Activated CD4-positive, alpha-beta T cell treated with anti-CD3 and anti-CD28 coated beads for 4 hours (primary cell): ENCODE measurements around the gene HRH1.

Experiments used
- DNase-seq, 2 donors: peaks; one replicate each; pipeline ENCODE4 v3.0.0-alpha.2; 2020

HRH1 gene

GRCh38 chr3:11287404-11287803 is 133.1 kb downstream of the HRH1 start:
- no peak for DNase-seq

GRCh38 chr3:11288021-11288491 is 133.8 kb downstream of the HRH1 start:
- DNase-seq = no peak

GRCh38 chr3:11288786-11289637 is 134.7 kb downstream of the HRH1 start:
- no peak for DNase-seq

- no peak for DNase-seq
Observed at GRCh38 chr3:11289864-11290263, 135.6 kb downstream of the HRH1 start.

GRCh38 chr3:11290743-11291680 is 136.7 kb downstream of the HRH1 start:
- DNase-seq = peak in 1 of 2 donors; percentile 25

- no peak for DNase-seq
Observed at GRCh38 chr3:11291808-11292207, 137.5 kb downstream of the HRH1 start.

- DNase-seq = no peak
Observed at GRCh38 chr3:11297126-11297525, 142.8 kb downstream of the HRH1 start.

- no peak for DNase-seq
Observed at GRCh38 chr3:11300970-11301369, 146.7 kb downstream of the HRH1 start.

GRCh38 chr3:11302444-11302843 is 148.2 kb downstream of the HRH1 start:
- no peak for DNase-seq

GRCh38 chr3:11304175-11304574 is 149.9 kb downstream of the HRH1 start:
- DNase-seq = no peak

GRCh38 chr3:11305509-11305908 is 151.2 kb downstream of the HRH1 start:
- no peak for DNase-seq

GRCh38 chr3:11306817-11307589 is 152.7 kb downstream of the HRH1 start:
- DNase-seq = no peak

GRCh38 chr3:11307830-11308432 is 153.6 kb downstream of the HRH1 start:
- no peak for DNase-seq

GRCh38 chr3:11310258-11310657 is 156.0 kb downstream of the HRH1 start:
- DNase-seq = no peak

- no peak for DNase-seq
Observed at GRCh38 chr3:11312166-11312565, 157.9 kb downstream of the HRH1 start.
